Stimulated activated CD8-positive, alpha-beta memory T cell treated with anti-CD3 and anti-CD28 coated beads, Interleukin-7, amount 100 ng/mL, for 4 hours (primary cell): ENCODE results near the gene CACNA1E.
"Not testable (repeated sequence)": the region's sequence is repeated elsewhere in the genome, so short reads cannot be mapped to it uniquely, and the experiment has no call there.

Experiments used
- DNase-seq, 2 donors: peaks; one replicate each; pipeline ENCODE4 v3.0.0-alpha.2; 2020; ENCODE audit warnings: low read depth in 2 of 2

Gene CACNA1E

GRCh38 chr1:181517181-181517875, 34.0 kb downstream of the CACNA1E start:
- no peak for DNase-seq

GRCh38 chr1:181518152-181518551, 34.8 kb downstream of the CACNA1E start:
- no peak for DNase-seq

- DNase-seq = no peak
These were observed 39.5 kb downstream of the CACNA1E start for GRCh38 chr1:181522864-181523263.

GRCh38 chr1:181525104-181525721, 41.9 kb downstream of the CACNA1E start:
- no peak for DNase-seq

GRCh38 chr1:181528241-181528640, 44.9 kb downstream of the CACNA1E start:
- not testable (repeated sequence) for DNase-seq

GRCh38 chr1:181531441-181531840, 48.1 kb downstream of the CACNA1E start:
- no peak for DNase-seq

GRCh38 chr1:181531951-181532600, 48.8 kb downstream of the CACNA1E start:
- no peak for DNase-seq

GRCh38 chr1:181538836-181539235, 55.5 kb downstream of the CACNA1E start:
- no peak for DNase-seq

GRCh38 chr1:181541458-181541857, 58.1 kb downstream of the CACNA1E start:
- DNase-seq = no peak

- no peak for DNase-seq
These were observed 58.6 kb downstream of the CACNA1E start for GRCh38 chr1:181541947-181542346.

GRCh38 chr1:181542406-181542805, 59.1 kb downstream of the CACNA1E start:
- DNase-seq = not testable (repeated sequence)

GRCh38 chr1:181545395-181545794, 62.1 kb downstream of the CACNA1E start:
- no peak for DNase-seq

GRCh38 chr1:181548497-181548896, 65.2 kb downstream of the CACNA1E start:
- DNase-seq = no peak

GRCh38 chr1:181551249-181551648, 67.9 kb downstream of the CACNA1E start:
- DNase-seq = no peak

GRCh38 chr1:181551754-181552153, 68.4 kb downstream of the CACNA1E start:
- DNase-seq = no peak

- DNase-seq = no peak
These were observed 71.1 kb downstream of the CACNA1E start for GRCh38 chr1:181554465-181554864.

GRCh38 chr1:181556631-181557030, 73.3 kb downstream of the CACNA1E start:
- DNase-seq = no peak

- DNase-seq = no peak
These were observed 74.0 kb downstream of the CACNA1E start for GRCh38 chr1:181557313-181557712.

- no peak for DNase-seq
These were observed 75.1 kb downstream of the CACNA1E start for GRCh38 chr1:181558416-181558815.

- DNase-seq = no peak
These were observed 75.8 kb downstream of the CACNA1E start for GRCh38 chr1:181559142-181559541.

GRCh38 chr1:181562395-181562794, 79.1 kb downstream of the CACNA1E start:
- no peak for DNase-seq

- DNase-seq = no peak
These were observed 85.4 kb downstream of the CACNA1E start for GRCh38 chr1:181568736-181569135.

- no peak for DNase-seq
These were observed 94.2 kb downstream of the CACNA1E start for GRCh38 chr1:181577475-181577874.
